Adrenal gland (tissue), 5 donors: ENCODE measurements around the gene SLC9A9.

Experiments
- CTCF ChIP-seq, 6 experiments: fragments of 450-650 bp in 4 of 6; fragments of 200-600 bp in 2 of 6; sonication (generic) in 1 of 6; IDR thresholded peaks; 1 replicate in 5 of 6; 2 replicates in 1 of 6; pipeline versions ENCODE4 v1.5.1 to v1.8.0; 2016 to 2021; ENCODE audit warnings: antibody characterized with exemption in 6 of 6, mild to moderate bottlenecking in 2 of 6, moderate library complexity in 1 of 6
- POLR2A ChIP-seq, 2 donors: fragments of 450-650 bp; IDR thresholded peaks; one replicate each; pipeline ENCODE4 v1.6.1; 2017; ENCODE audit warnings: antibody characterized with exemption in 2 of 2, mild to moderate bottlenecking in 2 of 2, moderate library complexity in 1 of 2
- donor health status: DM: no; HTN: no; CAD: no.

DNA sequence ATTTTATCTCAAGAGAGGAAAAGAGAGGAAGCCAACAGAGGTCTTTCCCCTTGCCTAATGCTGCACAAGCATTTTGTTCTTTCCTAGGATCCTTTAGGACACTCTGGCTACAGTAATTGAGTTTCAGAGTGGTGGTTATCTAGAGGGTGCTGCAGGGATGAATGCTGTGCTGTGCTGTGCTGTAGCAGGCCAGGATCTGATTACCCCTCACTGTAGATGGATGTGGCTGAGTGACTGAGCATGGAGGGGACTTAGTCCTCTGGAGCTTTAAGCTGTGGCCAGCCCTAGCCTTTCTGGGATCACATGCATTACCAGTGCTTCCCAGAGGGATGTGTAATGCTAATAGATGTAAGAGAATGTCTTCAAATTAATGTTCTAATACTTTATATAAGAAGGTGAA, 94.8 kb downstream of the SLC9A9 start:
- TF ChIP-seq CTCF (IDR thresholded peaks at IDR 0.05) = no peak
- TF ChIP-seq POLR2A (IDR thresholded peaks at IDR 0.05) = no peak
